ENCODE measurements around the gene IL1RL2.
A peak's percentile ranks its signal among the peaks of the same experiment; 100 is the strongest.

Gene IL1RL2

GRCh38 chr2:102238778-102239177 is 52.0 kb downstream of the IL1RL2 start:
- H3K27me3 ChIP-seq (ENCODE audit: control insufficient read depth, insufficient read depth, low read length): no peaks in the 10 kb centered on the region
- no peak overlapping the region for H3K4me3 ChIP-seq (ENCODE audit: low read length)
- H3K27ac ChIP-seq (ENCODE audit: low read depth, low read length): no peak overlapping the region
- H3K36me3 ChIP-seq (ENCODE audit: control insufficient read depth, insufficient read depth, low read length): no peaks in the 10 kb centered on the region
- H3K9ac ChIP-seq (ENCODE audit: low read length): no peak overlapping the region
- H3K4me1 ChIP-seq (ENCODE audit: control insufficient read depth, insufficient read depth, low read length): peaks cover 4% of the 10 kb centered on the region

- Histone ChIP-seq H3K9ac (ENCODE audit: low read length) (no peak overlapping the region), H3K27me3 (ENCODE audit: control insufficient read depth, insufficient read depth, low read length) (no peaks in the 10 kb centered on the region), H3K4me1 (ENCODE audit: control insufficient read depth, insufficient read depth, low read length) (peaks cover 4% of the 10 kb centered on the region), H3K27ac (ENCODE audit: low read depth, low read length) (no peak overlapping the region), H3K4me3 (ENCODE audit: low read length) (no peak overlapping the region), H3K36me3 (ENCODE audit: control insufficient read depth, insufficient read depth, low read length) (no peaks in the 10 kb centered on the region)
Measured at GRCh38 chr2:102239344-102239743, 52.5 kb downstream of the IL1RL2 start.

- H3K9ac ChIP-seq (ENCODE audit: low read length): peak overlapping the region; percentile 10
Measured at GRCh38 chr2:102240640-102241370, 54.0 kb downstream of the IL1RL2 start.

GRCh38 chr2:102241616-102242305 is 54.9 kb downstream of the IL1RL2 start:
- H3K27ac ChIP-seq (ENCODE audit: low read depth, low read length): no peak overlapping the region

More at GRCh38 chr2:102240640-102241370, 54.0 kb downstream of the IL1RL2 start:
- Histone ChIP-seq H3K4me3 (ENCODE audit: low read length) (no peak overlapping the region), H3K4me1 (ENCODE audit: control insufficient read depth, insufficient read depth, low read length) (peaks cover 4% of the 10 kb centered on the region), H3K36me3 (ENCODE audit: control insufficient read depth, insufficient read depth, low read length) (no peaks in the 10 kb centered on the region), H3K27ac (ENCODE audit: low read depth, low read length) (peak overlapping the region; percentile 54), H3K27me3 (ENCODE audit: control insufficient read depth, insufficient read depth, low read length) (no peaks in the 10 kb centered on the region)

GRCh38 chr2:102245266-102246151 is 58.7 kb downstream of the IL1RL2 start:
- Histone ChIP-seq H3K27me3 (ENCODE audit: control insufficient read depth, insufficient read depth, low read length) (no peaks in the 10 kb centered on the region), H3K27ac (ENCODE audit: low read depth, low read length) (no peak overlapping the region), H3K36me3 (ENCODE audit: control insufficient read depth, insufficient read depth, low read length) (no peaks in the 10 kb centered on the region), H3K4me1 (ENCODE audit: control insufficient read depth, insufficient read depth, low read length) (peaks cover 3% of the 10 kb centered on the region), H3K4me3 (ENCODE audit: low read length) (no peak overlapping the region), H3K9ac (ENCODE audit: low read length) (no peak overlapping the region)

More at GRCh38 chr2:102241616-102242305, 54.9 kb downstream of the IL1RL2 start:
- no peak overlapping the region for H3K4me3 ChIP-seq (ENCODE audit: low read length)
- peaks cover 4% of the 10 kb centered on the region for H3K4me1 ChIP-seq (ENCODE audit: control insufficient read depth, insufficient read depth, low read length)
- no peaks in the 10 kb centered on the region for H3K27me3 ChIP-seq (ENCODE audit: control insufficient read depth, insufficient read depth, low read length)
- H3K9ac ChIP-seq (ENCODE audit: low read length): no peak overlapping the region
- no peaks in the 10 kb centered on the region for H3K36me3 ChIP-seq (ENCODE audit: control insufficient read depth, insufficient read depth, low read length)

GRCh38 chr2:102250278-102250821 is 63.5 kb downstream of the IL1RL2 start:
- Histone ChIP-seq H3K36me3 (ENCODE audit: control insufficient read depth, insufficient read depth, low read length) (no peaks in the 10 kb centered on the region), H3K27me3 (ENCODE audit: control insufficient read depth, insufficient read depth, low read length) (no peaks in the 10 kb centered on the region), H3K4me3 (ENCODE audit: low read length) (no peak overlapping the region), H3K4me1 (ENCODE audit: control insufficient read depth, insufficient read depth, low read length) (peaks cover 2% of the 10 kb centered on the region), H3K27ac (ENCODE audit: low read depth, low read length) (no peak overlapping the region), H3K9ac (ENCODE audit: low read length) (no peak overlapping the region)

- no peaks in the 10 kb centered on the region for H3K27me3 ChIP-seq (ENCODE audit: control insufficient read depth, insufficient read depth, low read length)
- no peaks in the 10 kb centered on the region for H3K36me3 ChIP-seq (ENCODE audit: control insufficient read depth, insufficient read depth, low read length)
- no peak overlapping the region for H3K9ac ChIP-seq (ENCODE audit: low read length)
- H3K4me1 ChIP-seq (ENCODE audit: control insufficient read depth, insufficient read depth, low read length): peaks cover 2% of the 10 kb centered on the region
- no peak overlapping the region for H3K27ac ChIP-seq (ENCODE audit: low read depth, low read length)
- H3K4me3 ChIP-seq (ENCODE audit: low read length): peak overlapping the region; percentile 61
Measured at GRCh38 chr2:102251042-102251848, 64.4 kb downstream of the IL1RL2 start.

GRCh38 chr2:102251849-102252203 is 65.0 kb downstream of the IL1RL2 start:
- Histone ChIP-seq H3K36me3 (ENCODE audit: control insufficient read depth, insufficient read depth, low read length) (no peaks in the 10 kb centered on the region), H3K4me1 (ENCODE audit: control insufficient read depth, insufficient read depth, low read length) (peaks cover 2% of the 10 kb centered on the region), H3K27ac (ENCODE audit: low read depth, low read length) (no peak overlapping the region), H3K4me3 (ENCODE audit: low read length) (no peak overlapping the region), H3K9ac (ENCODE audit: low read length) (no peak overlapping the region), H3K27me3 (ENCODE audit: control insufficient read depth, insufficient read depth, low read length) (no peaks in the 10 kb centered on the region)

- H3K27ac ChIP-seq (ENCODE audit: low read depth, low read length): no peak overlapping the region
- no peak overlapping the region for H3K4me3 ChIP-seq (ENCODE audit: low read length)
- H3K27me3 ChIP-seq (ENCODE audit: control insufficient read depth, insufficient read depth, low read length): no peaks in the 10 kb centered on the region
- H3K4me1 ChIP-seq (ENCODE audit: control insufficient read depth, insufficient read depth, low read length): peaks cover 2% of the 10 kb centered on the region
- no peak overlapping the region for H3K9ac ChIP-seq (ENCODE audit: low read length)
- H3K36me3 ChIP-seq (ENCODE audit: control insufficient read depth, insufficient read depth, low read length): no peaks in the 10 kb centered on the region
Measured at GRCh38 chr2:102252236-102252635, 65.4 kb downstream of the IL1RL2 start.

GRCh38 chr2:102253140-102253752 is 66.4 kb downstream of the IL1RL2 start:
- H3K27ac ChIP-seq (ENCODE audit: low read depth, low read length): no peak overlapping the region
- H3K36me3 ChIP-seq (ENCODE audit: control insufficient read depth, insufficient read depth, low read length): no peaks in the 10 kb centered on the region
- H3K9ac ChIP-seq (ENCODE audit: low read length): no peak overlapping the region
- H3K27me3 ChIP-seq (ENCODE audit: control insufficient read depth, insufficient read depth, low read length): no peaks in the 10 kb centered on the region
- no peak overlapping the region for H3K4me3 ChIP-seq (ENCODE audit: low read length)
- peaks cover 2% of the 10 kb centered on the region for H3K4me1 ChIP-seq (ENCODE audit: control insufficient read depth, insufficient read depth, low read length)

- Histone ChIP-seq H3K9ac (ENCODE audit: low read length) (no peak overlapping the region), H3K4me3 (ENCODE audit: low read length) (no peak overlapping the region), H3K4me1 (ENCODE audit: control insufficient read depth, insufficient read depth, low read length) (peaks cover 2% of the 10 kb centered on the region), H3K36me3 (ENCODE audit: control insufficient read depth, insufficient read depth, low read length) (no peaks in the 10 kb centered on the region), H3K27me3 (ENCODE audit: control insufficient read depth, insufficient read depth, low read length) (no peaks in the 10 kb centered on the region), H3K27ac (ENCODE audit: low read depth, low read length) (no peak overlapping the region)
Measured at GRCh38 chr2:102253753-102254150, 66.9 kb downstream of the IL1RL2 start.

Data from rectal smooth muscle tissue (tissue), 1 donor.